Tibial nerve (tissue), 4 donors: Measurements from ENCODE around the gene TXNL4A. TPM values are rescaled to one million over a fixed set of nuclear protein-coding genes. Genes with fewer than 3 reads are reported as not detected.
"Not testable (repeated sequence)": the region's sequence is repeated elsewhere in the genome, so short reads cannot be mapped to it uniquely, and the experiment has no call there.

Experiments used
- DNase-seq, 2 donors: peaks; one replicate each; pipeline ENCODE4 v3.0.0-alpha.2; 2019; ENCODE audit warnings: low spot score in 2 of 2
- H3K27ac ChIP-seq, 4 donors: fragments of 200-600 bp; sonication (generic) in 3 of 4; one replicate each; pipeline ENCODE4 v1.5.1; 2017 to 2019; ENCODE audit warnings: mild to moderate bottlenecking in 1 of 4
- H3K27me3 ChIP-seq, 2 donors: fragments of 200-600 bp; sonication (generic) in 1 of 2; one replicate each; pipeline versions ENCODE4 v1.5.1 to v1.6.0; 2017 to 2019
- H3K36me3 ChIP-seq, 3 donors: fragments of 200-600 bp; sonication (generic); one replicate each; pipeline ENCODE4 v1.5.1; 2018 to 2019
- H3K4me1 ChIP-seq, 4 donors: fragments of 200-600 bp; sonication (generic) in 3 of 4; one replicate each; pipeline ENCODE4 v1.5.1; 2017 to 2019
- H3K4me3 ChIP-seq, 4 donors: fragments of 200-600 bp; sonication (generic) in 3 of 4; one replicate each; pipeline ENCODE4 v1.5.1; 2017 to 2019; ENCODE audit warnings: mild to moderate bottlenecking in 1 of 4, moderate library complexity in 1 of 4
- H3K9me3 ChIP-seq, 4 donors: fragments of 200-600 bp; sonication (generic) in 3 of 4; one replicate each; pipeline ENCODE4 v1.5.1; 2017 to 2019
- CTCF ChIP-seq, 5 experiments: fragments of 200-600 bp in 3 of 5; fragments of 450-650 bp in 2 of 5; sonication (generic) in 3 of 5; IDR thresholded peaks; one replicate each; pipeline ENCODE4 v1.5.1; 2016 to 2019; ENCODE audit warnings: antibody characterized with exemption in 5 of 5, mild to moderate bottlenecking in 3 of 5, moderate library complexity in 2 of 5
- EP300 ChIP-seq, 2 donors: sonication (generic); formaldehyde crosslinking; IDR thresholded peaks; one replicate each; pipeline ENCODE4 v1.6.1; 2017; ENCODE audit warnings: antibody characterized with exemption in 2 of 2, mild to moderate bottlenecking in 1 of 2
- POLR2A ChIP-seq, 2 donors: fragments of 450-650 bp; IDR thresholded peaks; one replicate each; pipeline ENCODE4 v1.6.1; 2017; ENCODE audit warnings: antibody characterized with exemption in 2 of 2, mild to moderate bottlenecking in 2 of 2, moderate library complexity in 2 of 2
- WGBS, 2 donors: methylation state at CpG; one replicate each; pipeline ENCODE4 v1.1.5; 2018; 5-methylcytosine and 5-hydroxymethylcytosine counted together
- total RNA-seq, 4 donors: library from RNA; depleted of rRNA; stranded (reverse); fragments of >200 nt; gene quantifications; one replicate each; pipeline ENCODE4 v1.1.0, GENCODE V29; 2016

Gene TXNL4A
- total RNA-seq, 4 donors from 2014 or later, result 19.0 to 34.9 (median 32.5) TPM

- no peak for DNase-seq
- Histone ChIP-seq H3K27me3 (no peaks in the 10 kb centered on the region), H3K36me3 (peaks cover 0 to 58% (median 0%) of the 10 kb centered on the region in 3 donors), H3K9me3 (peaks cover 9 to 95% (median 49%) of the 10 kb centered on the region in 4 donors), H3K4me1 (no peaks in the 10 kb centered on the region), H3K4me3 (no peak overlapping the region), H3K27ac (no peak overlapping the region)
- no peak for TF ChIP-seq CTCF (IDR thresholded peaks at IDR 0.05)
- no peak for TF ChIP-seq POLR2A (IDR thresholded peaks at IDR 0.05)
- 52 to 64% methylated on average over 4 of the region's 4 CpGs for WGBS, 2 donors
Observed at GRCh38 chr18:80023173-80023572, 34.8 kb upstream of the TXNL4A start.

- Histone ChIP-seq H3K9me3 (peaks cover 9 to 95% (median 49%) of the 10 kb centered on the region in 4 donors), H3K4me3 (no peak overlapping the region), H3K36me3 (peaks cover 0 to 55% (median 0%) of the 10 kb centered on the region in 3 donors), H3K4me1 (no peaks in the 10 kb centered on the region), H3K27me3 (no peaks in the 10 kb centered on the region), H3K27ac (no peak overlapping the region)
- 29 to 42% methylated on average over 1 of the region's 1 CpG for WGBS, 2 donors
- TF ChIP-seq POLR2A (IDR thresholded peaks at IDR 0.05) (no peak), EP300 (IDR thresholded peaks at IDR 0.05) (no peak), CTCF (IDR thresholded peaks at IDR 0.05) (no peak)
- no peak for DNase-seq
Observed at GRCh38 chr18:80022613-80023012, 34.2 kb upstream of the TXNL4A start.

- DNase-seq, result no peak
- H3K27me3 ChIP-seq, result no peaks in the 10 kb centered on the region
- peaks cover 0 to 41% (median 0%) of the 10 kb centered on the region in 3 donors for H3K36me3 ChIP-seq
- no peak overlapping the region for H3K4me3 ChIP-seq
- no peaks in the 10 kb centered on the region for H3K4me1 ChIP-seq
- H3K27ac ChIP-seq, result no peak overlapping the region
- TF ChIP-seq EP300 (IDR thresholded peaks at IDR 0.05), result no peak
- no peak for TF ChIP-seq CTCF (IDR thresholded peaks at IDR 0.05)
- no peak for TF ChIP-seq POLR2A (IDR thresholded peaks at IDR 0.05)
- peaks cover 0 to 71% (median 3%) of the 10 kb centered on the region in 4 donors for H3K9me3 ChIP-seq
- 96 to 98% methylated on average over 20 of the region's 20 CpGs for WGBS, 2 donors
Observed at GRCh38 chr18:80012714-80013113, 24.4 kb upstream of the TXNL4A start.

GRCh38 chr18:80011496-80012137 lies 23.3 kb upstream of the TXNL4A start:
- H3K27ac ChIP-seq, DNase-seq, H3K4me1 ChIP-seq, H3K27me3 ChIP-seq, H3K4me3 ChIP-seq: not testable (repeated sequence)
- peaks cover 0 to 46% (median 0%) of the 10 kb centered on the region in 3 donors for H3K36me3 ChIP-seq
- H3K9me3 ChIP-seq, result peaks cover 0 to 81% (median 3%) of the 10 kb centered on the region in 4 donors
- 74 to 82% methylated on average over 14 of the region's 14 CpGs for WGBS, 2 donors

- no peaks in the 10 kb centered on the region for H3K4me1 ChIP-seq
- H3K4me3 ChIP-seq, result no peak overlapping the region
- no peaks in the 10 kb centered on the region for H3K27me3 ChIP-seq
- no peak for DNase-seq
- no peak overlapping the region for H3K27ac ChIP-seq
- peaks cover 0 to 91% (median 3%) of the 10 kb centered on the region in 4 donors for H3K9me3 ChIP-seq
- 86 to 87% methylated on average over 5 of the region's 5 CpGs for WGBS, 2 donors
- H3K36me3 ChIP-seq, result peaks cover 0 to 48% (median 0%) of the 10 kb centered on the region in 3 donors
- no peak for TF ChIP-seq POLR2A (IDR thresholded peaks at IDR 0.05)
- TF ChIP-seq CTCF (IDR thresholded peaks at IDR 0.05), result no peak
- TF ChIP-seq EP300 (IDR thresholded peaks at IDR 0.05), result no peak
Observed at GRCh38 chr18:80010551-80010906, 22.2 kb upstream of the TXNL4A start.
